Peyer's patch (tissue), 4 donors: ENCODE data around the gene SNIP1.

Experiments
- CTCF ChIP-seq, 6 experiments: fragments of 450-650 bp in 4 of 6; fragments of 200-600 bp in 2 of 6; sonication (generic) in 1 of 6; IDR thresholded peaks; one replicate each; pipeline ENCODE4 v1.5.1; 2017 to 2019; ENCODE audit warnings: antibody characterized with exemption in 6 of 6, mild to moderate bottlenecking in 3 of 6, moderate library complexity in 1 of 6
- POLR2A ChIP-seq, 2 donors: fragments of 450-650 bp; IDR thresholded peaks; one replicate each; pipeline ENCODE4 v1.5.1; 2017; ENCODE audit warnings: antibody characterized with exemption in 2 of 2, mild to moderate bottlenecking in 2 of 2, moderate library complexity in 2 of 2

GRCh38 chr1:37601441-37601840, 47.3 kb upstream of the SNIP1 start:
- TF ChIP-seq CTCF (IDR thresholded peaks at IDR 0.05) (no peak), POLR2A (IDR thresholded peaks at IDR 0.05) (no peak)
